Left cardiac atrium (tissue), 4 donors: ENCODE data around the gene CFAP70. TPM values are rescaled to one million over a fixed set of nuclear protein-coding genes. Genes with fewer than 3 reads are reported as not detected.
"Not testable (repeated sequence)": the region's sequence is repeated elsewhere in the genome, so short reads cannot be mapped to it uniquely, and the experiment has no call there.

Experiments used
- ATAC-seq, 2 donors: fragments of 200-7000 bp; cut with Tn5 transposase; one replicate each; pipeline ENCODE4 v1.9.1; 2020; ENCODE audit warnings: mild to moderate bottlenecking in 2 of 2, moderate library complexity in 2 of 2
- DNase-seq: peaks from one replicate; pipeline ENCODE4 v3.0.0-alpha.2; 2020
- intact Hi-C, 2 donors: fragments of 100-400 bp; cut with DNase I; formaldehyde crosslinking; loops; one replicate each; pipeline versions ENCODE4 v1.14.1 to v1.15.1; 2022 to 2023
- total RNA-seq, 2 donors: library from RNA; stranded (reverse); fragmentation: NEBNext Ultra II Directional; extraction: Animal tissue kit (Norgen Biotek cat#: 25700); gene quantifications; one replicate each; pipeline ENCODE4 v1.2.1, GENCODE V29; 2021
- donor health status: DM: no; HTN: yes; CAD: no.
- donor health status: DM: no; HTN: yes; CAD: no; lungs with severe emphysema.
- donor health status: DM: yes; HTN: yes; CAD: no.
- donor health status: Dilated cardiomyopathy.

The CFAP70 gene
- total RNA-seq, 2 donors from 2014 or later, result 1.5 to 1.7 TPM

GRCh38 chr10:73262880-73263555 lies 95.6 kb downstream of the CFAP70 start:
- ATAC-seq (no peak), DNase-seq (no peak)
- intact Hi-C loops, result no loop called here

- intact Hi-C loops, result no loop called here
- DNase-seq (no peak), ATAC-seq (no peak)
Measured at GRCh38 chr10:73262105-73262730, 96.4 kb downstream of the CFAP70 start.

DNA sequence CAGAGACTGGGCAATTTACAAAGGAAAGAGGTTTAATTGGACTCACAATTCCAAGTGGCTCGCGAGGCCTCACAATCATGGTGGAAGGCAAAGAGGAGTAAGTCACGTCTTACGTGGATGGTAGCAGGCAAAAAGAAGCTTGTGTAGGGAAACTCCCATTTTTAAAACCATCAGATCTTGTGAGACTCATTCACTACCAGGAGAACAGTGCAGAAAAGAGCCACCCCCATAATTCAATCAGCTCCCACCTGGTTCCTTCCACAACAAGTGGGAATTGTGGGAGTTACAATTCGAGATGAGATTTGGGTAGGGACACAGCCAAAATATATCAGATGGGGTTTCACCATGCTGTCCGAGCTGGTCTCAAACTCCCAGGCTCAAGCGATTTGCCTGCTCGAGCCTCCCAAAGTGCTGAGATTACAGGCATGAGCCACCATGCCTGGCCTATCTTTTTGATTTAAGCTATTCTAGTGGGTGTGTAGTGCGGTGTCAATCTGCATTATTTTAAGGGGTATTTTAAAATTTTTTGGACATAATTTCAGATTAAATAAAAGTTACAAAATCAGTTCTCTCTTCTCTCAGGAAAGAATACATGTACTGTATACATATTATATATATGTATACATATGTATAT lies 97.2 kb downstream of the CFAP70 start:
- DNase-seq (no peak), ATAC-seq (no peak)
- intact Hi-C loops, result no loop called here

- DNase-seq, ATAC-seq, intact Hi-C loops: not testable (repeated sequence)
Measured at GRCh38 chr10:73258612-73259011, 100.1 kb downstream of the CFAP70 start.

DNA sequence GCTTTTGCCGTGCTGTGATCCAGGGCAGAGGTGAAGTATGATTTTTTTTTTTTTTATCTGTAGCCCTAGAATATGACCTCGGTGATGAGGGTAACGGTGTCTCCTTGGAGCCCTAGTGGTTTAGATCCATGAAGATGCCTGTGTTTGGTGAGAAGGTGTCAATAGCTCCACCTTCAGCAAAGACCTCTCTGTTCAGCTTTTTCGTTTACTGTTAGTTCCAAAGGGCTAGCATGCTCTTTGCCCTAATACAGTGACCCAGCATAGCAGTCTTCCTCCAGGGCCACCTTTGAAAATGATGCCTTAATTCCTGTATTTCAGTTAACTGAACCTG lies 105.5 kb downstream of the CFAP70 start:
- DNase-seq (no peak), ATAC-seq (no peak)
- intact Hi-C loops, result no loop called here

- DNase-seq (peak; percentile 95), ATAC-seq (peak; percentile 99 to 100)
- intact Hi-C loops, result no loop called here
Measured at GRCh38 chr10:73252445-73253224, 106.0 kb downstream of the CFAP70 start, which contains the start of gene MRPS16. TSS of gene MRPS16 (minus strand) at chr10:73252644. CDS start at chr10:73252482, 162 bp downstream.

DNA sequence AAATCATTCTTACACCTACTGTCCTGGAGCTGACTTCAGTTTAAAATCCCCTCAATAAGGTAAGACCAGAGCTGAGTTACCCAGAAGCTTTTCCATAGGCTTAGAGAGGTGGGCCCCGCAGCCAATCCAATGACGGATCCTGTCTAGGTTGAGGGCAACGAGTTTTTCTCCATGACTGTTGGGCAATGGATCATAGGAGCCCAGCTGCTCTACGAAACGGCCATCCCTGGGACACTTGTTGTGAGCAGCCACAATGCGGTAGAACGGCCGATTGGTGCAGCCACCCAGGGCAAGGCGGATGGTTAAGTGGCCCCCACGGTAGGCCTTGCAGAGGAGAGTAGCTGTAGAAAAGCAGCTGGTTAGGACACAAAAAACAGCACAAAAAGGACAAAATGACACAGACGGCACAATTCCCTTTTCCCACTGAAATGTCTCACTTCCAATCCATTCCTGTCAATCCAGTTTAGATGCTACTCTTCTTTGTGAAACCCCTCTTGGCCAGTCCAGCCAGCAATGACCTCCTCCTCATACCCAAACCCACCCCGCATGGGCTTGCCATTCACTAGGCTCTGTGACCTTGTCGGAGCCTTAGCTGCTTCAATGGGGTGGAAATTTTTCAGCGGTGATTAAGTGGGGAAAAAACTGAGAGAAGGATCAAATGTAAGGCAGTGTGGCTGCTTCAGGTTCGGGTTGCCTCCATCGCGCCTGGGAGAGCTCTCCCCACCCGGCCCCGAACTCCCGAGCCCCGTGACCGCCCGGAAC lies 106.8 kb downstream of the CFAP70 start:
- peak; percentile 78 to 80 for ATAC-seq
- intact Hi-C loops, result no loop called here
- peak; percentile 18 for DNase-seq

- ATAC-seq, result no peak
- no peak for DNase-seq
- intact Hi-C loops, result no loop called here
Measured at GRCh38 chr10:73248259-73248724, 110.4 kb downstream of the CFAP70 start.

GRCh38 chr10:73247509-73248258 lies 111.0 kb downstream of the CFAP70 start:
- intact Hi-C loops, result no loop called here
- no peak for DNase-seq
- ATAC-seq, result no peak

GRCh38 chr10:73246646-73247508 lies 111.8 kb downstream of the CFAP70 start, which contains the start of gene DNAJC9:
TSS of gene DNAJC9 (minus strand) at chr10:73247255. CDS start at chr10:73247189, 66 bp downstream.
- intact Hi-C loops, result no loop called here
- peak; percentile 97 for DNase-seq
- ATAC-seq, result peak; percentile 94 to 97

DNA sequence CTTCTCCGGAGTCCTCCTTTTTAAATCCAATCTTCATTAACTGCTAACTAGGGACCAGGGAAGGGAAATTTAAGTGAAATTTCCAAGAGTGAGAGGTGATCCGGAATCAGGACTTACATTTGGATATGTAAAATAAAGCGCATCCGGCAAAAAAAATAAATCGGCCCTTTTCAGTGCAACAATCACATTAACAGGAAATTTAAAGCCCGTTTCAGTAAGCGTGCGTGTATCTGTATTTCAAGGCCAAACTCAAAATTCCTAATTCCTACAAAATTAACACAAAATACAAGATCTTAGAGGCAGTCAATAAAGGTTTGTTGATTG lies 112.4 kb downstream of the CFAP70 start:
- DNase-seq (no peak), ATAC-seq (no peak)
- intact Hi-C loops, result no loop called here

DNA sequence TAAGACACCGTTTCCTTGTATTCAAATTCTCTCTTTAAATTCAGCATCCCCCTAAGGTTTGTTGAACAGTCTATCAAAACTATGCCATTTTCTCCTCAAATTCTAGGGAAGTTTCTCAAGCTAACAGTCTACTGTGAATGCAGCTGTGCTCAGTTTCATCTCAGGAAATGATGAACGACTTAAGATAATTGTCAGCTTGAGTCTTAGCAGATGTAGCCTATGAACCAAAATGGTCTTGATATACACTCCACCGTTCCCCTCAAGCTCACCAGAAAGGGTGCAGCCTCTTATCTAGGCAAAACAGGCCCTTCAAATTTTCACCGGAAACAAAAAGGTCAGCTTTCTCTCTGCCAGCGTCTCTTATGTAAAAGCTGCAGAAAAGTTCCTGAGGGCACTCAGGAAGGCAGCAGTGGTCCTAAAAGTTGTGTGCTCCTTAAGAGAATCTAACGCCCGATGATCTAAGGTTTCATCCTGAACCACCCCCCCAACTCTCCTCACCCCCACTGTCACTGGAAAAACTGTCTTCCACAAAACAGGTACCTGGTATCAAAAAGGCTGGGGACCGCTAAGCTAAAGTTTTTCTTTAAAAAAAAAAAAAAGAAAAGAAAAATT lies 113.7 kb downstream of the CFAP70 start:
- no peak for DNase-seq
- no peak for ATAC-seq
- intact Hi-C loops, result no loop called here

- no peak for ATAC-seq
- no peak for DNase-seq
- intact Hi-C loops, result loop anchor here in 1 of 2 donors (2.0 kb wide), 1 partner anchor 17 kb away; no protein-coding TSS in a partner anchor
Measured at GRCh38 chr10:73239908-73240307, 118.8 kb downstream of the CFAP70 start.

DNA sequence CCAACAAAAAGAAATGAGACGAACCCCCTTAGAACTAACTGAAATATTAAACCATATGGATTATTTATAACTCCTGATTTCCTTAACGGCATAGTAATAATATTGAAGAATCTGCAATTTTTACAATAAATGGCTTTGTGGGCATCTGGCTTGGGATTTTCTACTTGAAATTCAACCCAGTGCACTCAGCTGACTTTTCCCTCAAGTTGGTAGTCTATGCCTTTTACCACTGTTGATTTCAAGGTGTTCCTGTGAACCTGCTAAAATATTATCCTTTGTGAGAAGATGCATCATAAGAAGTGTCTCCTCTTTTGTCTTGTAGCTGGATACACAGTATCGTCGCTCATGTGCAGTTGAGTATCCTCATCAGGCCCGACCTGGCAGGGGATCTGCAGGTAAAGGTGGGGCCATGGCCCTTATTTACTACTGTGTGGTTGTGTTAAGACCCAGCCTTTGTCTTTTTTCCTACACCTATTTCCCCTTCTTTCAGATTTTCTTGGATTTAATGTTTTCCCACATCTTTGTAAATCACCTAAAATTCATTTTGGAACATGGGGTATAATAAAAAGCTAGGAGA lies 119.6 kb downstream of the CFAP70 start:
- DNase-seq, result no peak
- ATAC-seq, result no peak
- intact Hi-C loops, result no loop called here

DNA sequence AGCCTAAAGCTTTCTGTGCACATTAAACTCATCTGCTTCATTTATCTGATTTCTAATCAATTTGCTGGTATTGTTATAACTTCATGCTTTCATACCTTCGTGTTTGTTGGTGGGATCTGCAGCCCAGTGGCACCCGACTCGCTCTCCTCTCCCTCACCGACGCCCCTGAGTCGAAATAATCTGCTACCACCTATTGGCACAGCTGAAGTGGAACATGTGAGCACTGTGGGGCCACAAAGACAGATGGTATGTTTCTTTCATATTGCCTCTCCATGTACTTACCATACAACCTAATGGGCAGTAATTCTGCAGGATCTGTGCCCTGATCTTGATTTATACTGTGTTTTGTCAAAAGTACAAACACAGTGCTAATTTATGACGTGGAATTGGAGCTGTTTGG lies 124.0 kb downstream of the CFAP70 start:
- ATAC-seq, result no peak
- intact Hi-C loops, result no loop called here
- DNase-seq, result no peak

- peak in 1 of 2 donors; percentile 21 for ATAC-seq
- intact Hi-C loops, result no loop called here
- no peak for DNase-seq
Measured at GRCh38 chr10:73233883-73234282, 124.8 kb downstream of the CFAP70 start.

DNA sequence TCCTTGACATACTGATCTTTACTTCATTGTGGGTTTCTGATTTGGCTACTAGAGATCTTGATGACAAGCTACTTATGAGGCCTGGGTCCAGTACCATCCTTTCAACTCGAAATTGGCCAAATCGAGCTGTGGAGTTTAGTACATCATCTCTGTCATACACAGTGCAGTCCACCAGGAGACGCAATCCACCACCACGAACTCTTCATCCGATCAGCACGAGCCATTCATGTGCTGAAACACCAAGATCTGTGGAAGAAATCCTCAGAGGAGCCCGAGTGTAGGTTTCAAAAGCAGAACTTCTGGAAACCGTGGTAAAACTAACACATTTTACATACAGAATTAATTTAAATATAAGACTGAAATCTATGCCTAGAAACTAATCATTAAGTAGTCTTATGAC lies 125.8 kb downstream of the CFAP70 start:
- peak in 1 of 2 donors; percentile 19 for ATAC-seq
- no peak for DNase-seq
- intact Hi-C loops, result no loop called here
